GM12874 (cell line): ENCODE measurements around the gene XRCC1.

Source experiments
- TF ChIP-seq, protein P1 (sequence below): IDR thresholded peaks from 2 replicates; pipeline ENCODE4 v1.5.1; 2011; ENCODE audit warnings: low read depth, mild to moderate bottlenecking, control low read depth, low read length, moderate library complexity; ENCODE audit not compliant: insufficient read depth

XRCC1 gene

GRCh38 chr19:43578787-43579186, 3.5 kb upstream of the XRCC1 start:
- TF ChIP-seq, protein P1, sequence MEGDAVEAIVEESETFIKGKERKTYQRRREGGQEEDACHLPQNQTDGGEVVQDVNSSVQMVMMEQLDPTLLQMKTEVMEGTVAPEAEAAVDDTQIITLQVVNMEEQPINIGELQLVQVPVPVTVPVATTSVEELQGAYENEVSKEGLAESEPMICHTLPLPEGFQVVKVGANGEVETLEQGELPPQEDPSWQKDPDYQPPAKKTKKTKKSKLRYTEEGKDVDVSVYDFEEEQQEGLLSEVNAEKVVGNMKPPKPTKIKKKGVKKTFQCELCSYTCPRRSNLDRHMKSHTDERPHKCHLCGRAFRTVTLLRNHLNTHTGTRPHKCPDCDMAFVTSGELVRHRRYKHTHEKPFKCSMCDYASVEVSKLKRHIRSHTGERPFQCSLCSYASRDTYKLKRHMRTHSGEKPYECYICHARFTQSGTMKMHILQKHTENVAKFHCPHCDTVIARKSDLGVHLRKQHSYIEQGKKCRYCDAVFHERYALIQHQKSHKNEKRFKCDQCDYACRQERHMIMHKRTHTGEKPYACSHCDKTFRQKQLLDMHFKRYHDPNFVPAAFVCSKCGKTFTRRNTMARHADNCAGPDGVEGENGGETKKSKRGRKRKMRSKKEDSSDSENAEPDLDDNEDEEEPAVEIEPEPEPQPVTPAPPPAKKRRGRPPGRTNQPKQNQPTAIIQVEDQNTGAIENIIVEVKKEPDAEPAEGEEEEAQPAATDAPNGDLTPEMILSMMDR = no peak

DNA sequence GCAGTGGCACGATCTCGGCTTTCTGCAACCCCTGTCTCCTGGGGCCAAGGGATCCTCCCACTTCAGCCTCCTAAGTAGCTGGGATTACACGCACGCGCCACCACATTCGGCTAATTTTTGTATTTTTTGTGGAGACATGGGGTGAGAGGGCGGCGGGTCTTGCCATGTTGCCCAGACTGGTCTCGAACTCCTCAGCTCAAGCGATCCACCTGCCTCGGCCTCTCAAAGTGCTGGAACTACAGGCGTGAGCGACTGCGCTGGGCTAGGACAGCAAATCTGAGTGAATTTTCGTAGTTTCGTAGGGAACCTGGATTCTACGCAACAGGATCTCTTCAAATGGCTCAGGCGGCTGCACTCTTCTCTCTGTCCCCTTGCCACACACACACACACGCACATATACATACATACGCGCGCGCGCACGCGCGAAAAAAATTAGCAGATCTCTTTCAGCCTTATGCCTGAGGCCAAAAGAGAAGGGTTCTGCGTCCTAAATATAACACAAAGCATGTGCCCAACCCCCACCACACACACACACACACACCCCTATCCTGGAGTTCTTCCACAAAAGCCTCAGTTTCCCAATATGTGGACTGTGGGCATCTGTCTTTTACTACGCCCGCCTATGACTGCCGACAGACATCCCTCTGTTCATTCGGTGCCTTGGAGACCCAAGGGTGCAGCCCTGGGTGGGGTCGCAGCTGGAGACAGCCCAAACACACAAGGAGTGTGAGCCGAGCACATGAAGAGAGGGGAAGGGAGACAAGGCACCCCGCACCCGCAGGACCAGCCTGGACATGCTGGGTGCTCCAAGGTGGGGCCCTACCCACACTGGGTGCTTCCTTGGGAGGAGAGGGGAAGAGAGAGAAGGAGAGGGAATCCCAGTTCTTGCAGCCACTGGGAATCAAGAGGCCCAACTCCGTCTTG, 890 bp upstream of the XRCC1 start:
- TF ChIP-seq, protein P1 = no peak

GRCh38 chr19:43574424-43575155, 737 bp downstream of the XRCC1 start:
- TF ChIP-seq, protein P1 = no peak

GRCh38 chr19:43572171-43572588, 3.1 kb downstream of the XRCC1 start:
- TF ChIP-seq, protein P1 = no peak

DNA sequence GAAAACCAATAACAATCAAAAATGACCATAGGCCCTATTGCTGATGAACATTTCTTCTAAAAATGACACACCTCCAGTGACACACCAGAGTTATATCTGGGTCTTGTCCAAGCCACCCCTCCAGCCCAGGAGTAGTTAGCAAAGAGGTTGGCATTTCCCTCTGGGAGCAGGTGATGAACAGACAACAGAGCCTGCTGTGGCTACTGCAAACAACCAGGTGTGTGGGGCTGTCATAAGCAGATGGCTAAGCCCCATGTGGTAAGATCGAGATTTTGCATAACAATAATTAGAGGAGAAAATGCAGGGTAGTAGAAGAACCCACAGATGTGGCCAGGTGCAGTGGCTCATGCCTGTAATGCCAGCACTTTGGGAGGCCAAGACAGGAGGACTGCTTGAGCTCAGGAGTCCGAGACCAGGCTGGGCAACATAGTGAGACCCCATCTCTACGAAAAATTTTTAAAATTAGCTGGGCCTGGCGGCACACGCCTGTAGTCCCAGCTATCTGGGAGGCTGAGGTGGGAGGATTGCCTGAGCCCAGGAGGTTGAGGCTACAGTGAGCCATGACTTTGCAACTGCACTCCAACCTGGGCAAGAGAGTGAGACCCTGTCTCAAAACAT, 5.0 kb downstream of the XRCC1 start:
- TF ChIP-seq, protein P1 = no peak

- TF ChIP-seq, protein P1 = no peak
Observed at GRCh38 chr19:43569657-43570056, 5.7 kb downstream of the XRCC1 start.

DNA sequence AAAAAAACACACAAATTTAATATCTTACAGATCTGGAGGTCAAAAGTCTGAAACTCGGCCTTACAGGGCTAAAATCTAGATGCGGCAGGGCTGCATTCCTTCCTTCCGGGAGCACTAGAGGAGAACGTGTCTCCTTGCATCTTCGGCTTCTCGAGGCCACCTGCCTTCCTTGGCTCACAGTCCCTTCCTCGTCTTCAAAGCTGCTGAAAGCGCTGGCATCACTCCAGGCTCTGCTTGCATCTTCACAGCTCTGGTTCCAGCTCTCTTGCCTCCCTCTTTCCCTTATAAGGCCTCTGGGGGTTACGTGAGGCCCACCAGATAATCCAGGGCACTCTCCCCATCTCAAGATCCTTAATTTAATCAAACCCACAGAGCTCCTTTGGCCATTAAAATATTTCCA, 10.5 kb downstream of the XRCC1 start:
- TF ChIP-seq, protein P1 = no peak
